Epithelial cell of esophagus (primary cell): Measurements from ENCODE around the gene PODXL2.

ENCODE experiments used
- DNase-seq: peaks from one replicate; pipeline ENCODE4 v3.0.0; 2010; ENCODE audit warnings: low read depth
- H3K4me3 ChIP-seq: 2 replicates; pipeline ENCODE4 v1.5.1; 2011; ENCODE audit warnings: mild to moderate bottlenecking, low read length, control low read depth
- TF ChIP-seq, protein P1 (sequence below): IDR thresholded peaks from 2 replicates; pipeline ENCODE4 v1.5.1; 2011; ENCODE audit warnings: low read depth, mild to moderate bottlenecking, low read length, control low read depth, inconsistent platforms; ENCODE audit not compliant: insufficient read depth; ENCODE audit errors: missing control alignments

The PODXL2 gene

DNA sequence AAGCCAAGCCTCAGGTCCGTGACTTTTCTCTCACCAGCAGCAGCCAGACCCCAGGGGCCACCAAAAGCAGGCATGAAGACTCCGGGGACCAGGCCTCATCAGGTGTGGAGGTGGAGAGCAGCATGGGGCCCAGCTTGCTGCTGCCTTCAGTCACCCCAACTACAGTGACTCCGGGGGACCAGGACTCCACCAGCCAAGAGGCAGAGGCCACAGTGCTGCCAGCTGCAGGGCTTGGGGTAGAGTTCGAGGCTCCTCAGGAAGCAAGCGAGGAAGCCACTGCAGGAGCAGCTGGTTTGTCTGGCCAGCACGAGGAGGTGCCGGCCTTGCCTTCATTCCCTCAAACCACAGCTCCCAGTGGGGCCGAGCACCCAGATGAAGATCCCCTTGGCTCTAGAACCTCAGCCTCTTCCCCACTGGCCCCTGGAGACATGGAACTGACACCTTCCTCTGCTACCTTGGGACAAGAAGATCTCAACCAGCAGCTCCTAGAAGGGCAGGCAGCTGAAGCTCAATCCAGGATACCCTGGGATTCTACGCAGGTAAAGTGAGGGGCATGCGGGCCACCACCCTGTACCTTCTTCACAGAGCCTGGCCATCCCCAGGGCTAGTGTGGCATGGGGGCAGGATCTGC, 31.8 kb downstream of the PODXL2 start:
- TF ChIP-seq, protein P1, sequence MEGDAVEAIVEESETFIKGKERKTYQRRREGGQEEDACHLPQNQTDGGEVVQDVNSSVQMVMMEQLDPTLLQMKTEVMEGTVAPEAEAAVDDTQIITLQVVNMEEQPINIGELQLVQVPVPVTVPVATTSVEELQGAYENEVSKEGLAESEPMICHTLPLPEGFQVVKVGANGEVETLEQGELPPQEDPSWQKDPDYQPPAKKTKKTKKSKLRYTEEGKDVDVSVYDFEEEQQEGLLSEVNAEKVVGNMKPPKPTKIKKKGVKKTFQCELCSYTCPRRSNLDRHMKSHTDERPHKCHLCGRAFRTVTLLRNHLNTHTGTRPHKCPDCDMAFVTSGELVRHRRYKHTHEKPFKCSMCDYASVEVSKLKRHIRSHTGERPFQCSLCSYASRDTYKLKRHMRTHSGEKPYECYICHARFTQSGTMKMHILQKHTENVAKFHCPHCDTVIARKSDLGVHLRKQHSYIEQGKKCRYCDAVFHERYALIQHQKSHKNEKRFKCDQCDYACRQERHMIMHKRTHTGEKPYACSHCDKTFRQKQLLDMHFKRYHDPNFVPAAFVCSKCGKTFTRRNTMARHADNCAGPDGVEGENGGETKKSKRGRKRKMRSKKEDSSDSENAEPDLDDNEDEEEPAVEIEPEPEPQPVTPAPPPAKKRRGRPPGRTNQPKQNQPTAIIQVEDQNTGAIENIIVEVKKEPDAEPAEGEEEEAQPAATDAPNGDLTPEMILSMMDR: no peak
- DNase-seq: no peak
- no peak overlapping the region for H3K4me3 ChIP-seq

DNA sequence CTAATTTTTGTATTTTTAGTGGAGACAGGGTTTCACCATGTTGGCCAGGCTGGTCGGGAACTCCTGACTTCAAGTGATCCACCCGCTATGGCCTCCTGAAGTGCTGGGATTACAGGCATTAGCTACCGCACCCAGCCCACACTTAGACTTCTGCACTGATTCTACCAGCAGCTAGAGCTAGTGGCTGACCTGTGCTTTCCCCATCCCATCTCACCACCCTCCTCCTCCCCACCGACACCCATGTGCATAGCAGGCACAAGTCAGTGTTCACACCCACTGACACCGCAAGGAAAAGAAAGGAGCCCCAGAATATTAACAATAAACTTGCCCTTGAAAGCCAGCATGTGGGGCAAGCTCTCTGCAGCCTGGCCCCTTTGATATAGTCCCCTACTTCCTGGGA, 32.6 kb downstream of the PODXL2 start:
- TF ChIP-seq, protein P1: no peak
- no peak for DNase-seq
- H3K4me3 ChIP-seq: no peak overlapping the region

DNA sequence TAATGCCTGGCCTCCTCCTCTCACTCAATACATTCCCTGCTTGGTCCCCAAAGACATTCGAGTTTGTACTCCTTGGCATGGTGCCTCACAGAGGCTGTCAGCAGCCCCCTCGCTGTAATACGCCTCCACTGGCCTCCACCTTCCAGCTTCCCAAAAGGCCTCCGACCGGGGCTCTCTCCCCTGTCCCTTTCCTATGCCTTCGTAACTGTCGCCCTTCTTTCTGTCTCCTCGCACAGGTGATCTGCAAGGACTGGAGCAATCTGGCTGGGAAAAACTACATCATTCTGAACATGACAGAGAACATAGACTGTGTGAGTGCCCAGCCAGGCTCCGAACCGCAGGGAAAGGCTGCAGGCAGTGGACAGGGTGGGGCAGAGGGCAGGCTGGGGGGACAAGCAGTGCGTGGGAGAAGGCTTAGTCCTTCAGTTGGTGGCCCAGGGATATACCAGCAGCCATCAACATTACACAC, 33.0 kb downstream of the PODXL2 start:
- DNase-seq: no peak
- no peak overlapping the region for H3K4me3 ChIP-seq
- TF ChIP-seq, protein P1: no peak

DNA sequence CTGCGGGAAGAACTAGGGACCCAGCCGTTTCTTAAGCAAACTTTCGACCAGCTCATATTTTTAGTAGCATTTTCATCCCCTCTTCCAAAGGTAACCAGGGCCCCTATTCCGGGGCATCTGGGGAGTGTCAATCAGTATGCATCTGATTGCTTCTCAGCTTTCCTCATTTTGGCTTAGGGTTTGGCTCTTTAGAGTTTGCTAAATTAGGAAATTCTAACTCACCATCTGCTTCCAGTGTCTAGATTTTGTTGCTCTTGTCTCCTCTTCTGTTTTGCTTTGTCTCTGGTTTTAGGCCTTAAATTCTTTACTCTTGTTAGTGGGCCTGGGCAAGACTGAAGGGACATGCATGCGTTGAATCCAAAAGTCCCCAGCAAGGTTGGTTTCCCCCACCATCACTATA, 34.2 kb downstream of the PODXL2 start:
- no peak for DNase-seq
- TF ChIP-seq, protein P1: no peak
- no peak overlapping the region for H3K4me3 ChIP-seq

DNA sequence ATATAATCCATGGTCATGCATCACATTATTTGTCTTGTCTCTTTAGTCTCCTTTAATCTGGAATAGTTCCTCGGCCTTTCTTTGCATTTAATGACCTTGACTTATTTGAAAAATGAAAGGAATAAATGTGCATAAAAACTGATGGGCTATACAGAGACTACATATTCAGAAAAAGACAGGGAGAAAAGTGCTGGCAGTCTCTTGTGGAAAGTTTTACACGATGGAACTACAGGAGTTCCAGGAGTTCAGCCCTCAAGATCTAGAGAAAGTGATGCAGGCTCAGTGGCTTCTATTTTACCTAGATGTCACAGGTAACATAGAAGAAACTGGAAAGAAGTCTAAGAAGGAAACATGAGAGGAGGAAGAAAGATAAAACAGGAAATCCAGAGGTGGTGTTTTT, 36.2 kb downstream of the PODXL2 start:
- no peak for DNase-seq
- TF ChIP-seq, protein P1: no peak
- H3K4me3 ChIP-seq: no peak overlapping the region

DNA sequence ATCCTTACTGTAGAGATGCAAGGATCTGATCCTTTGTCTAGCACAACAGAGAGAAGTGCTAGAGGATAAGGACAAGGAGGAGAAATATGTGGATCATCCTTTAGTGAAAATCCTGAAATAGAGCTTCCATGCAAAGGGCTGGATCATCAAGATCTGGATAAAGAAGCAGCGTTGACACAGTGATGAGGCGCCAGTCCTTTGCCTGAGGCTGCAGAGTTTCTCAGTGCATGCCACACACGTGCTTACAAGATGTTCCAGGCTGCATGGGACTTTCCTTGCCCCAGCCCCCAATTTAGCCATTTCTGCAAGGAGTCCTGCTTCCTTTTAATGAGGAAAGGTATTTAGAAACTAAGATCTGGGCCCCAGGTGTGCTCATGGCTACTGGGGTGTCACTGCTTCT, 36.6 kb downstream of the PODXL2 start:
- DNase-seq: no peak
- TF ChIP-seq, protein P1: no peak
- no peak overlapping the region for H3K4me3 ChIP-seq

DNA sequence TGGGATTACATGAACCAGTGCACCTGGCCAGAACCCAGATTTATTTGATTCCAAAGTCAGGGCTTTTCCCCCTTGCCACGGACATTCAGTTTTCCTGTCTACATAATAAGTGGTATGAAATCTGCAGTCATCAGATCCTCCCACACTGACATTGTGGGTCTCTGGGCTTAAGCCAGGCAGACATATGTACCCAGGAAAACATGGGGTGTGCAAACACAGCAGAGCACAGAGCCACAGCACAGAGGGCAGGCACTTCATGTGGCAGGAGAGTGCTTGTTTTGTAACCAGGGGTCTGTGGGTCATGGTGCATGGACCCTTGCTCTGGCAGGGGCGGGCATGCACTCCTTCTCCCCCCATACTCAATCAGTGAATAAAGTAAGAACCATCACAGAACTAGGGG, 37.7 kb downstream of the PODXL2 start:
- no peak overlapping the region for H3K4me3 ChIP-seq
- no peak for DNase-seq
- TF ChIP-seq, protein P1: no peak
